GM21619 (cell line): ENCODE measurements around the gene AP4M1.

ENCODE experiments used
- ATAC-seq: cut with Tn5 transposase; IDR thresholded peaks from one replicate; pipeline ENCODE4 v1.9.1; 2021; ENCODE audit not compliant: unreplicated experiment

AP4M1 gene

GRCh38 chr7:100101016-100101862 is at the start of gene AP4M1, which contains the start of gene MCM7:
AP4M1 (plus strand) TSS chr7:100101643; CDS start chr7:100101715, 72 bp downstream.
MCM7 (minus strand) TSS chr7:100101397; CDS start chr7:100101294, 103 bp downstream.
- peak; percentile 84 for ATAC-seq

DNA sequence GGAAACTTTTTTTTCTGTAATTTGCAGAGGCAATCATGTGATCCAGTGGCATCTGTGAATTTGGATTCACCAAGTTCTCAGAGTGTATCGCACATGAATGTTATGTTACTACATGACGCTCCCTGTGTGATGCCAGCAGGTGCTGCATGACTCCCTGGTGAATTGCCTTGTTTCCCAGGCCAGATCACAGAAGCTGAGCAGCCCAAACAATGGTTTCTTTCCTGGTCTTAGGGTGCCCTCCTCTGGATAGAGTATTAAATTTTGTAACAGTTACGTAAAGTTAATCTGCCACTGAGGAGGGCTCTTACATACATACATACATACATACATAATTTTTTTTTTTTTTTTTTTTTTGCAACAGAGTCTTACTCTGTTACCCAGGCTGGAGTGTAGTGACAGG is 48.2 kb upstream of the AP4M1 start:
- no peak for ATAC-seq

GRCh38 chr7:100057006-100057405 is 44.4 kb upstream of the AP4M1 start:
- no peak for ATAC-seq

DNA sequence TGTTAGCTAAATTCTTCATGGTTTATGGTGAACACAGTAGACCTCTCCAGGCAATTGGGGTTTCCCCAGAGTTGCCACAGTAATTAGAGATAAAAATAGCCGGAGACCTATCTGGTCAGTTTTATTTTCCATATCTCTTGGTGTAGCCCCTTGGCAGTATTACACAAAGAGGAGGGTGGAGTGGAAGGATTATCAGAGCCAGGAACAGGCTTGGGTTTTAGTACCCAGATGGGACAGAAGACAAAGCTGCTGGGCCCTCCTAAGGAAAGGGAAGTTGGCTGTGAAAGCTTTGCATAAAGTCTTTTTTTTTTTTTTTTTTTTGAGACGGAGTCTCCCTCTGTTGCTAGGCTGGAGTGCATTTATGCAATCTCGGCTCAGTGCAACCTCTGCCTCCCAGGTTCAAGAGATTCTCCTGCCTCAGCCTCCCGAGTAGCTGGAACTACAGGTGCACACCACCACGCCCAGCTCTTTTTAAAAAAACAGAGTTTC is 42.1 kb upstream of the AP4M1 start:
- ATAC-seq, result no peak

DNA sequence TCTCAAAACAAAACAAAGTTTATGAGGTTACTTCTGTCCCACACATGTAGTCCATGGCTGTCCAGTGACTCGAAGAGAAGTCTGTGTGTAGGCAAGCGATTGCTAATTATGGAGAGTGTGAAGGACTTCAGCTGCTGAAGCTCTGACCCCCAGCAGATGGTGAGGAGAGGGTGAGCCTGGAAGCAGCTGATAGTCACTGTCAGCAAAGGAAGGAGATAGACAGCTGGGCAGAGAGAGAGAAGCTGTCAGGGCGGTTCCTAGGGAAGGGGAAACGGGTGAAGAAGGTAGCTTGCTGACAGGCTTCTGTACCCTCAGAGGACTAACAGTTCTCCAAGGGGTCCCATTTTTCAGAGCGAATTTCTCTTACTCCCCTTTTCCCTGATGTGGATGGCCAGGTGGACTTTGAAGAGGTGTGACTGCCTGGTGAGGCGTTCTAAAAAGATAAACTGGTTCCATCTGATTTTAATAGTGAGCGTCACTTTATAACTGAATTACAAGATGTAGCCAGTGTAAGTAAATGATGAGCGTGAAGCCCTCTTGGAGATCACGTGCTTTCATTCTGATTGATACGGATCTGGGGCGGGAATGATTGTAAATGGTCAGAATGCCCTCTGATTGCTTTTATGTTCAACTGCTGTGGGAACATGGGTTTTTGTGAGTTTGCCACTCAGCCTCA is 39.8 kb upstream of the AP4M1 start:
- no peak for ATAC-seq

DNA sequence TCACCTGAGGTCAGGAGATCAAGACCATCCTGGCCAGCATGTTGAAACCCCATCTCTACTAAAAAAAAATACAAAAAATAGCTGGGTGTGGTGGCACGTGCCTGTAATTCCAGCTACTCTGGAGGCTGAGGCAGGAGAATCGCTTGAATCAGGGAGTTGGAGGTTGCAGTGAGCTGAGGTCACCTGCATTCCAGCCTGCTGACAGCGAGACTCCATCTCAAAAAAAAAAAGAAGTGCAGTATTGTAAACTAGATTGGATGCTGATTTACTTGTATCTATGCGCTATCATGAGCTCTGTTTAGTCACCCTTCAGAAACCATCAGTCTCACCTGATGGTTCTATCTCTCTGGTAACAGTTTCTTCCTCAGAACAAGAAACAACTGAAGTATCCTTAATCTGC is 38.1 kb upstream of the AP4M1 start:
- no peak for ATAC-seq

DNA sequence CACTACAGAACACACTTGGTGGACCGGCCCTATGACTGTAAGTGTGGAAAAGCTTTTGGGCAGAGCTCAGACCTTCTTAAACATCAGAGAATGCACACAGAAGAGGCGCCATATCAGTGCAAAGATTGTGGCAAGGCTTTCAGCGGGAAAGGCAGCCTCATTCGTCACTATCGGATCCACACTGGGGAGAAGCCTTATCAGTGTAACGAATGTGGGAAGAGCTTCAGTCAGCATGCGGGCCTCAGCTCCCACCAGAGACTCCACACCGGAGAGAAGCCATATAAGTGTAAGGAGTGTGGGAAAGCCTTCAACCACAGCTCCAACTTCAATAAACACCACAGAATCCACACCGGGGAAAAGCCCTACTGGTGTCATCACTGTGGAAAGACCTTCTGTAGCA is 37.3 kb upstream of the AP4M1 start:
- ATAC-seq, result no peak

DNA sequence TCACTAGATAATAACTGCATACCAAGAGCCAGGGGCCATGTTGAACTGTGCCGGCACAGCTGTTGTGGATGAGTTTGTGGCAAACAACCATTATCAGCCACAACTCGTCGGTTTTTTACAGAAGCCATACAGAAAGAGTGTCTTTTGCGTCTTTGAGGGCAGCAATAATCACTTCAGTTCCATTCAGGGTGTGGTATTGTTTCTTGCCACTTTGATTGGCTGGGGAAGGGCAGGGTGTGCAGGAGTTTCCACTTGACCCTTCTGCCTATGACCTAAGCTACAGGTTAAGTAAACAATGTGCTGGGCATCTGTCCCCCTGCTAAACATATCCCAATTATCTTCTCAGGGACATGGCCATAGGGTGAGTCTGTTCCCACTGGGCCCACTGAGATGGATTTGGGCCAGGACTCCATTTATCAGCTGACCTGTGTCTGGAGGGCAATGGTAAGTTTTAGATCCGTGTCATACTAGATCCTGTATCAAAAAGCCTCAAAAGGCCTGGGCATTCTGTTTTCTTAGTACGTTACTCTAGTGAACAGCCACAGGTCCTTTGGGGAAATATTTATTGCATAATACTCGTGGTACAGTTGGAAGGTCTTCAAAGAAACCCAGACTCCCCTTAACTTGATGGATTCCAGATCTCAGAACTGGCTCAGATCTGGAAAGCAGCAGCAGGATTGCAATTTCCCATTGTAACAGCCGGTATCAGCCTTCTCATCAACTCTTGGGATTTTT is 35.8 kb upstream of the AP4M1 start:
- no peak for ATAC-seq

DNA sequence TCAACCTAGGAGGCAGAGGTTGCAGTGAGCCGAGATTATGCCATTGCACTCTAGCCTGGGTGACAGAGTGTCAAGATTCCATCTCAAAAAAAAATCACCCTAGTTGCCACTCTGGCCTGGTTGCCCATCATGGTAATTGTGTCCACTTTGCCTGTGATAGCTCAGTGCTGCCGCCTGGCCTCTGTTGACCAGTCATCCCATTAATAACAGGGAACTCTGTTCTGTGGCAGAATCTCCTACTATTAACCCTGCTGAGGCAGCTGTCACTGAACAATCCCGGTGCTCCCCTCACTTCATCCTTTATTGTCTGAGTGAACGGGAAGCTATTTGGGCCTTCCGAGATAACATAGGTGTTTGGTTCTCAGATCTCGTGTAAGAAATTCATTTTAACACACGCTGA is 34.5 kb upstream of the AP4M1 start:
- no peak for ATAC-seq

- ATAC-seq, result no peak
These were observed 31.5 kb upstream of the AP4M1 start for GRCh38 chr7:100069991-100070390.

DNA sequence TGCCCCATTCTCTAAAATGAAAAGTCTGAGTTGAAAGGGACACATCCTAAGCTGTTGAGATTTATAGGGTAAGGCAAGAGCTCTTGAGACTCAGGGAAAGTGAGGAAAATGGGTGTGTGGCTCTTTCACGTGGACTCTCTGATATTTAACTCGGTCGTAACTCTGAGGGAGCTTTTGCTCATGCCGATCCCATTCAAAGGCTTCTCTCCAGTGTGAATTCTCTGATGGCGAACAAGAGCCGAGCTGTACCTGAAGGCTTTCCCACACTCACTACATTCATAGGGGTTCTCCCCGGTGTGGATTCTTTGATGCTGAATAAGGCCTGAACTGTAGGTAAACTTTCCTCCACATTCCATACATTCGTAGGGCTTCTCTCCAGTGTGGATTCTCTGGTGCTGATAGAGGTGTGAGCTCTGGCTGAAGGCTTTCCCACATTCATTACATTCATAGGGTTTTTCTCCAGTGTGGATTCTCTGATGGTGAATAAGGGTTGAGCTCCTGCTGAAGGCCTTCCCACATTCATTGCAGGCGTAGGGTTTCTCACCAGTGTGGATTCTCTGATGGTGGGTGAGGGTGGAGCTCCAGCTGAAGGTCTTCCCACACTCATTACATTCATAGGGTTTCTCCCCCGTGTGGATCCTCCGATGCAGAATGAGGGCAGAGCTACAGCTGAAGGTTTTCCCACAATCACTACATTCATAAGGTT is 30.3 kb upstream of the AP4M1 start:
- no peak for ATAC-seq

DNA sequence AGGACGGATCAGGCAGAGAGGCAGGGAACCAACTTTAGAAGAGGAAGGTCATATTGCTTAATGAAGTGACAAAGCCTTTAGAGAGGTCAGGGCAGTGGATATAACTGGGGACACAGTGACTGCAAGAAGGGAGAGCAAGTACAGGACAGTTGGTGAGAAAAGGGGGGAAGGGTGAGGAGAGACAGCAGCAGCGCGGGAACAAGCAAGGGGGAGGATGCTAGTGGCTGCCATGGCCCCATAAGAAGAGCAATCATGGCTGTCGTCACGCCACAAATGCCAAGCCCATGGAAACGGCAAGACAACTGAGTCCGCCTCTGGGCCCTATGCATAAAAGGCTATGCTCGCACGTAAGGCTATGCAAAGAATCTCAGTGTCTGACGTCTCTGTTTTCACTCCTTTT is 29.0 kb upstream of the AP4M1 start:
- no peak for ATAC-seq

- no peak for ATAC-seq
These were observed 26.6 kb upstream of the AP4M1 start for GRCh38 chr7:100074841-100075240.

DNA sequence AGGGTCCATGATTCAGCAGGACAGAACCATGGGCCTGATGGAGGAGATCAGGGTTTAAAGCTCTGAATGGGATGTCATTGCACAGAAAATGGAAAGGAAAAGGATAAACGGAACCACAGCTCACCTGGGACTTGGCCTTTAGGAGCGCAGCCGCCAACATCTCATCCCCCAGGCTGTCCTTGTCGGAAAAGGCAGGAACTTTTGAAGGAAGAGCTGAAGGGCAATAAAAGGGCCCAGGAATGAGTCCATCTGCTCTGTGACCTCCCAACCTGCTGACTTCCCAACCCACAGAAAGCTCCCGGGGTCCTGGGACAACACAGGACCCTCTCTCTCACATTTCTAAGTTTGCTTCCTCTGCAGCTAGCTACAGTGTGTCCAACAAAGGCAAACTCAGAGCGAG is 26.0 kb upstream of the AP4M1 start:
- no peak for ATAC-seq

- no peak for ATAC-seq
These were observed 24.2 kb upstream of the AP4M1 start for GRCh38 chr7:100077205-100077604.

DNA sequence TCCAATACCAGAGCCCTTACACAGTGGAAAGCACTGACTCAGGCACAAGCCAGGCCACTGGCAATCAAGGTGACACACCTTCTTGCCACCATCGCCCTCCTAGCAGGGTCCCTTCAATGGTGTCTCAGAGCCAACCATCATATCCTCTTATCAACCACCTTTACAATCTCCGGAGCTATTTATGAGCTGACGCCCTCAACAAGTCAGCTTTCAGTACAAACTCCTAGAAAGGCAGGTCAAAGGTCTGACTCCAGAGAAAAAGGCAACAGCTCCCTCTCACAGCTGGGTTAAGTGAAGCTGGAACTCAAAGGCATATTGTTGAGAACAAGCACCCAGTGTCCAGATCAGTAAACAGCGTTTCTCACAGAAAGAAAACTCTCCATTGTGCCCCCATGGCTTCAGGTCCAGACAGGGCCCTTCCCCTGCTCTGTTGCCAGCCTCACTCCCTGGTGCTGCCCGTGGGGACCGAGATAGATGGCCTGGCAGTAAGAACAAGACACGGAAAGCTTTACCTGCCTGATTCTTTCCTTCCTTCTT is 22.4 kb upstream of the AP4M1 start:
- ATAC-seq, result no peak

DNA sequence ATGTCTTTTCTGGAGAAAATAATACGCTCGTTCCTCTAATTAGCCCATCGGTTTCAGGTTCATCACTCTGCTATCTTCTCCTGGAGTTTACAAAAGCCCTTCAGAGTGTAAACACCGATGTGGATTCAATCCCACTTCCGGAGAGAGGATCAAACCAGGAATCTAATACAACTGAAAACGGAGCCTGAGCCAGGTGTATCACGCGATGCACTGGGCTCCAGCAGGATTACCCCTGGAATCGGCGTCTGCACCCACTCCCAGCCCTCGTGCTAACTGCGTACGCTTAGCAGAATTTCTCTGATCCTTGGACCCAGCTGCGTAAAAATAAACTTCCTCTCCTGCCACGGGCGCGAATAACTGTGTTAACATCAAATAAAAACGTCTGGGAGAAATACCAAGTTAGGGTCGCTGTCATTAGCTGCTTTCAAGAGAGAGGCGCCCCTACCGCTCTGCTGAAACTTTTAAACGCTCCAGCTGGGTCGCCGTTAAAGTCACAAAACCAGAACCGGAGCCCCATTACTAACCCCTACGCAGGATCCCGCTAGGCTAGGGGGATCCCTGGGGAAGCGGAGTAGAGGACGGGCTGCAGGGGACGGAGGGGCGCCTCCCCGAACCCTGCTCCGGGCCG is 20.4 kb upstream of the AP4M1 start:
- peak; percentile 6 for ATAC-seq

DNA sequence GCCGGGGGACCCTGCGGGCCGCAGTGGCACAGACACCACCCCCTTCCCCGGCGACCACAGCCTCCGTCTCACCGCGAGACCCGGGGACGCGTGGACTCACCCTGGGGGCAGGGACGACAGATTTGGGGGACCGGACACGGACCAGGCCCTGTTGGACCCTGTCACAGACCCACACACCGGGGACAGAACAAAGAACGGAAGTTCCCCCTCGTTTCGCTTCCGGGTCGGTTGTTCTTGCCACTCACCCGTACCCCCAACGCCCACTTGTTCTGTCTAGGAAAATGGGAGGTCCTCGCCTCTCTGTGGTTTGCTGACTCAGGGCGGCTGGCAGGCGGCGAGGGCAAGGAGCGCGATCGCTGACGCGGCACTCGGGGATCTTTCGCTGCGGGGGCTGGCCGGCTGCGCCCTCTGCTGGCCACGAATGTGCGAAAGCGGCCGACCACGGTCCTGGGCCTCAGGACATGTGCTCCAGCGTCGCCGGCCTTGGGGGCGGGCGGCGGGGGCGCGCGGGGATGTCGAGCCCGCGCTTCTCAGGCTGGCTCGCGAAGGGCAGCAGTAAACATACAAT is 19.8 kb upstream of the AP4M1 start, which contains the start of gene ZNF3:
Gene ZNF3 (minus strand): TSS at position 189 of the 568 bp plus-strand sequence. CDS start 4,366 bp downstream, outside the sequence.
- ATAC-seq, result peak; percentile 69

- no peak for ATAC-seq
These were observed 18.5 kb upstream of the AP4M1 start for GRCh38 chr7:100082978-100083377.

DNA sequence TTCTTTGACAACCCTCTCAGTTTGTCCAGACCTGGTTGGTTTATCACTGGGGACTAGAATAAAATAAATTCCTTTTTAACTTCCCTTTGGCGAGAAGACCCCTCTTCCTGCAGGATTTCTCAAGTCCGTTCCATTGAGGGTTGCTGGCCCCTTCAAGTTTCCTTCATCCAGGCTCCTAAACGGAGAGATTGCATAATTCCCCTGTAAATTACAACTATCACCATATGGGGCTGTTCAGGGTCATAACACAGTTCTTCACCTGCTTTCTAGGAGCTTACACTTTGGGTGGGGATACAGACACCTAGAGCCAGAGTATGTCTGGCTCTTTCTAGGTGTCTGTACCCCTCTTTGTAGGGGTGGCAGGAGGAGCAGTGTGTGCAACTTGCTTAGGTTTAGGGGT is 15.9 kb upstream of the AP4M1 start:
- no peak for ATAC-seq
